GM19324 (cell line): ENCODE results near the gene BAK1.

Experiments
- ATAC-seq: cut with Tn5 transposase; IDR thresholded peaks from one replicate; pipeline ENCODE4 v1.9.1; 2021; ENCODE audit warnings: mild to moderate bottlenecking, moderate library complexity; ENCODE audit not compliant: unreplicated experiment, low FRiP score

The BAK1 gene

DNA sequence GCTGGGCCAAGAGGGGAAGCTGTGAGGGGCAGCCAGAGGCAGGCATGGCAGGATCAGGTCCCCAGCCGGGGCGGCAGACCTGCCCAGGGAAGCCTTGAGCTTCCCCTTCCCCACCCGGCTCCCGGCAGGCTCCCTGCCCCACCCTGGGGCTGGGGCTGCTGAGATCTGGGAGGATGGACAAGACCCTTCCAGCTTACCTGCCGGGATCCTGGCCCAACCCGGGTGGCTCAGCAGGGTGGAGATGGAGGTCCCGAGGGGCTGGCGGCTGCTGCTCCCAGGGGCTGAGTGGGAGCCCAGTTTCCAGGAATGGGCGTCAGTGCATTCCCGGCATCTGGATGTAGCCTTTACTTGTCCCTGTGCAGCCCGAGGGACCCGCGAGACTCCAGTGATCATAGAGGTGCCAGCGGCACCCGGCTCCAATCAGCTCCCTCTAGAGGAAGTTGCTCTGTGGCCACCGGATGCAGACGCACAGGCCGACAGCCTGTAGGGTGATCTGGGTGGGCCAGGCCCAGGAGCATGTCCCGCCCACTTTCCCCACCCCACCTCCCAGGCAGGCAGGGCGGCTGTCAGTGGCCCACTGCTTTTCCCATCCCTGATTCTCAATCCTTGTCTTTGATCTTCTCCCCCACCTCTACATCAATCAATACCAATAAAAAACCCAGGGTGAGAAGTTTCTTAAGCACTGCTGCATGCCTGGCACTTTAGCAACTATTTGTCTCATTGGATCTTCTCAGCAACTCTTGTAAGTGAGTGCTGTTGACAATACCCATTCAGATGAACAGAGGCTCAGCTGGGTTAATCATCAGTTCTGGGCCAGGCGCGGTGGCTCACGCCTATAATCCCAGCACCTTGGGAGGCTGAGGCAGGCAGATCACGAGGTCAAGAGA lies at the start of gene BAK1:
TSS of gene BAK1 (minus strand) at position 449 of the 887 bp plus-strand sequence. CDS start 2,672 bp downstream, outside the sequence.
- peak; percentile 81 for ATAC-seq

DNA sequence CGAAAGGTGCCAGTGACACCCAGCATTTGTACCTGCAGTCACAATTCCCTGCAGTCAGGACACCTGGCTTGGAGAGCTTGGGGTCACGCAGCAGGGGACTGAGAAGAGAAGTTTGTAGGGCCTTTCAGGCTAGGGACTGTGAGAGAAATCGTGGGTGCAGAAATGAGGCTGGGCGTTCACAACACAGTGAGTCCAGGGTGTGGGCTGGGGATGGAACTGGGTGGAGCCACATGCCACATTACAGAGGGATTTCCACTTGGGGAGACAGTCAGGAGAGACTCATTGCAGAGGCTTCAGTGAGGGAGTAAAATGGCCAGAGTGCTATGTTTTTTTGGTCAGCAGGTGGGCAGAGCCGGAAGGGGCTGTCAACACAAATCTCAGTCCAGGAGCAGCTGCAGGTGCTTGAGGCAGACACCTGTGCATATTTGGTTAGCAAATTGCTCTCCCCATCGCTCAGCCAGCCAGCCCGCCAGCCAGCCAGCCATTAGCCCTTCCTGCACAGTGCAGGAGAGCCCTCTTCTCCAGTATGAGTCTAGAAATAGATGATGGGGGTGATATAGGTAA lies 48.4 kb upstream of the BAK1 start:
- no peak for ATAC-seq

DNA sequence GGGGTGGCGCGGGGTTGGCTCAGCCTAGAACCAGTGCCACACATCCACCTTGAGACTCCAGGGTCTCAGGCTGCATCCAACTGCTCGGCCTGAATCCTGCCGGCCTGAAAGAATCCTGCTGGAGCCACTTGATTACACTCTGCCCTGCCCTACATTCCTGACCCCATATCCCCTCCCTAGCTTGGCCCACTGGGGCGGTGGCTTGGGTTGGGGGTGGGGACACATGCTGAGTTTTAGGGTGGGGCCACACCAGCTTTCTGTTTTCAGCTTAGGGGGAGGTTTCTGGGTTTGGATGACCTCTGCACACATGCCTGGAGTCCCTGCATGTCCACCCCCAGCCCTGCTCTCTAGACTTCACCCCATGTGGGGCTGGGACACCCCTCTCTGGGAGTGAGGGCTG lies 47.8 kb upstream of the BAK1 start:
- no peak for ATAC-seq

DNA sequence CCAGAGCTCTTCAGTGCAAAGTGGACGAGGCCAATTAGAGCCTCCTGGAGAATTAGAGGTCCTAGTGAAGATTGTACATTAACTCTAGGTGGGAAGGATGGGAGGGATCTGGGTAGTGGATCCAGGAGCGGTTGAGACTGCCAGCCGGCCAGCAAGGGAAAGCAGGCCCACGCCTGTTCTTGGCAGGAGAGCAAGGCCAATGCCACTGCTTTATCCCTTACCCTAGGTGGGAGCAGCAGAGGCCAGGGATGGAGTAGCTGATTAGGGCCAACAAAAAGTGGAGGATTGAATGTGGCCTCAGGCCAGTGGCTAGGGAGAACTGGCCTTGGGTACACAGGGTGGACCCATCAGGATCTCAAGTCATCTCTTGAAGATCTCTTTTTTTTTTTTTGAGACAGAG lies 44.8 kb upstream of the BAK1 start:
- ATAC-seq = no peak

- no peak for ATAC-seq
Measured at GRCh38 chr6:33623895-33624381, 43.9 kb upstream of the BAK1 start.

- ATAC-seq = no peak
Measured at GRCh38 chr6:33622456-33623431, 42.7 kb upstream of the BAK1 start.

DNA sequence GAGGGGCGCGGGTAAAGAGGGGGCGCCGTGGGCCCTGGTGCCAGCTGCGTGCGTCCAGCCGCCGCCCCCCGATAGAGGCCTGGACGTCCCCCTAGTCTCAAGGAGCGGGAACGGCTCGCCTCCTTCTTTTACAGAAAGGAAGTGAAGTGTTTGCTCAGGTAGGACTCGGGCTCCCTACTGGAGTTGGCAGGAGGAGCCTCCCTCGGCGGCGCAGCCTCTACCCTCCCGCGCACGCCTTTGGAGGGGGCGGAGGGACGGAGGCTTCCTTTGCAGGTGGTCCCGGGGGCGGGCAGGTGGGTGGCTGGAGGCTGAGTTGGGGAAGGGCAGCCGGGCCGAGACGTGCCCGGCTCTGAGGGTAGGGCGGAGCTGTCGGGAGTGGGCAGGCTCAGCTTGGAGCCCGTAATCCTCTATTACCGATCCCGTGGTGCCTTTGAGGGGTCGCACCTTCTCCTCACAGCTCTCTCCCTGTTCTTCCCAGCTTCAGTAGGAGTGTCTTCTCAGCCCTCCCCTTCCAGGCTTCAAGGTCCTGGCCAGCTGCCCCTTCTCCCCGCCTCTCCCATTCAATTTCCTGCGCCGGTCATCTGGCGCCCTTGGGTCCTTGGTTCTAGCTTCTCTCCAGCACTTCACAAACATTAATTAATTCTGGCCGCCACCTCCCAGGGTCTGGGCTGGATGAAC lies 41.8 kb upstream of the BAK1 start:
- peak; percentile 15 for ATAC-seq

GRCh38 chr6:33620856-33621710 lies 41.0 kb upstream of the BAK1 start, which contains the start of gene ITPR3:
Gene ITPR3 (plus strand): TSS chr6:33621322. CDS start chr6:33621603, 281 bp downstream.
- ATAC-seq = peak; percentile 81

DNA sequence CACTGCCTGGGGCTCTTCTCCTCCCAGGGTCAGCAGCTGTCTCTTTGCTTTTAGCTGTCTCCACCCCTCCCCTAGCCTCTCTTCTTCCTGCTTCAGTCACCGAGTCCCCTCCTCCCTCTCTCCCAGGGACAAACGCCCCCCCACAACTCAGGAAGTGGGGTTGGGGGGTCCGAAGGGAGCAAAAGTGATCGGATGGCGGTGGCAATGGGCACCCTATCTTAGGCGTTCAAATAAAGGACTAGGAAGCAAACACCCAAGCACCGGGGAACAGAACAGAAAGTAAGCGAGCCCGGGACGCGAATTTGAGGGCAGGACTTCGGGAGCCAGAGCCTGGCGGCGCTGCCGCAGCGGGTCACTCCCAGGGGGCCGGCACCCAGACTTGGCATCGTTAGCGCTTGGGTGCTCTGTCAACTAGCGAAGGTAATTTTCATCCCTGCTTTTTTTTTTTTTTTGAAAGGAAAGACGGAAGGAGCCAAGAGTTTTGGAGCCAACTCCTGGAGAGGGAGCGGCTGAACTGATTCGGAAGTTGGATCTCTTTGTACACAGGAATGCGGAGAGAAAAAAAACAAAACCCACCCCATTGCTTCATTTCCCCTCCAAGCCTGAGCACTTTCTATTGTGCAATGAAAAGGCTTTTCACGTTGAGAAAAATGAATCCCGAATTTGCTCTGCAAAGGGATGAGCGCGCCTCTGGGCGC lies 40.2 kb upstream of the BAK1 start:
- no peak for ATAC-seq

DNA sequence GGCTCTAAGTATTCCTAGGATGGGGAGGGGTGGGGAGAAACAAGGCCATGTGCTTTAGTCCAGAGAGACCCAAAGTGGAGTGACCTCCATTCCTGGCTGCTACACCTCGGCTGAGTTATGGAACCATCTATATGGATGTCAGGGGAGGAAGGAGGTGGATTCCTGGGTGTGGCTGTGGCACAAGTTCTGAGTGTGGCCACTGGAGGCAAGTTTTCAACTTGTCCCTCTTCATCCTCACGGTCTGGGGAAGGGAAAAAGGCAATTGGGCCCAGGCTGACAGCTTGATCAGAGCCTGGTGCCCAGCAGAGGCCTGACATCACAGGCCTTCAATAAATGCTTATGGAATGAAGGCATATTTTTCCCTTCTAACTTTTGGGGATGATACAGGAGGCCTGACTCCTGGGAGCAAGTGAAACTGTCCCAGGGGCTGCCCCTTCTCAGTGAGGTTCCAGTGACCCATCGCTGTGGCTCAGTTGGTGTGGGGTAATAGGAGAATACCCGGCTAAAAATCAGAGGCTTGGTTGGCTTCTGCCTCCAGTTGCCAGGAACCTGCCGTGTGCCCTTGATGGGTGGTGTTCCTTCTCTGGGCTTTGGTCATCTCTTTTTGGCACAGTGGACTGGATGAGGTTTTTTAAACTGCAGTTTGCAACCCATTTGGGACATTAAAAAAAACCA lies 39.2 kb upstream of the BAK1 start:
- no peak for ATAC-seq

DNA sequence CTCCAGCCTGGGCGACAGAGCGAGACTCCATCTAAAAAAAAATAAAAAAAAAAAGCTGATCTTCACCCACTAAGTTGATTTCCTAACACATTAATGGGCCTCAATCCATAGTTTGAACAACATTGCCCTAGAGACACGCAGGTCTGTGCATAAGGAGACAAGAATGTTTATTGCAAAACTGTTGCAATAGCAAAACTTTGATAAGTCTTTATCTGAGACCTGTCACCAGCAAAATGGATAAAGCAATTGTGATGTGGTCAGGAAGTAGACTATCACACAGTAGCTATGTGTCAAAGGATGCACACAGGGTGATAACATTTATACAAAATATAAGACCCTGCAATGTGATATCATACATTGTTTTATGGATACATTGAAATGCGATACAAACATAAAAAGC lies 36.8 kb upstream of the BAK1 start:
- ATAC-seq = no peak

DNA sequence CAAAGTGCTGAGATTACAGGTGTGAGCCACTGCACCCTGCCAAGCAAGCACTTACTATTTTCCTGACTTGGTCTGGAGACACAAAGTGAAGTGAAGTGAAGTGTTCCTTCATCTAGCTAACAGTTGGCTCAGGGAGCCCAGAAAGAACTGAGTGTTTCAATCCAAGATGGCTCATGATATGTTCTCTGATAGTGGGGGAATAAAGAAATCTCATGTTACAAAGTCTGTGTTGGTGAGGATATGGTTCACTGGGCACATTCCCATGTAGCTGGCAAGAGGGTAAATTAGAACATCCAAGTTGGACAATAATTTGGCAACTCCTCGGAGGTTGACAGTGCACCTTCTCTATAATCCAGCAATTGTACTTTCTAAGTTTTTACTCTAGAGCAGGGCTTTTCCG lies 36.0 kb upstream of the BAK1 start:
- ATAC-seq = no peak

DNA sequence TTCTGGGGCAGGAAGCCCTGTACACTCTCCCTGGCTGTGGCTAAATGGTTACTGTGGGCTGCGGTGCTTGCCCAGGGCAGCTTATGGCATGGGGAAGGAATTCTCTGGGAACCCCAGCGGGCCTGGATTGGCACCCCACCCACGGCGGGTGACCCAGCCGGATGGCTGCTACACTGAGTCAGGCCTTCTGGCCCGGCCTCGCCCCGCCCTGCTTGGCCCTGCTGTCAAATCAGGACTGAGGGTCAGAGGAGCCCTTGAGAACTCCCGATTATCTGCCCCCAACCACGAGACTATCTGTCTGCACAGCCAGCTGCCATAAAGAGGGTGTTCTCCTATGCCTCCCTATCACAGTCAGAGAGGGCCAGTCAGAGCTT lies 33.7 kb upstream of the BAK1 start:
- ATAC-seq = no peak

- ATAC-seq = no peak
Measured at GRCh38 chr6:33613146-33613794, 33.2 kb upstream of the BAK1 start.

DNA sequence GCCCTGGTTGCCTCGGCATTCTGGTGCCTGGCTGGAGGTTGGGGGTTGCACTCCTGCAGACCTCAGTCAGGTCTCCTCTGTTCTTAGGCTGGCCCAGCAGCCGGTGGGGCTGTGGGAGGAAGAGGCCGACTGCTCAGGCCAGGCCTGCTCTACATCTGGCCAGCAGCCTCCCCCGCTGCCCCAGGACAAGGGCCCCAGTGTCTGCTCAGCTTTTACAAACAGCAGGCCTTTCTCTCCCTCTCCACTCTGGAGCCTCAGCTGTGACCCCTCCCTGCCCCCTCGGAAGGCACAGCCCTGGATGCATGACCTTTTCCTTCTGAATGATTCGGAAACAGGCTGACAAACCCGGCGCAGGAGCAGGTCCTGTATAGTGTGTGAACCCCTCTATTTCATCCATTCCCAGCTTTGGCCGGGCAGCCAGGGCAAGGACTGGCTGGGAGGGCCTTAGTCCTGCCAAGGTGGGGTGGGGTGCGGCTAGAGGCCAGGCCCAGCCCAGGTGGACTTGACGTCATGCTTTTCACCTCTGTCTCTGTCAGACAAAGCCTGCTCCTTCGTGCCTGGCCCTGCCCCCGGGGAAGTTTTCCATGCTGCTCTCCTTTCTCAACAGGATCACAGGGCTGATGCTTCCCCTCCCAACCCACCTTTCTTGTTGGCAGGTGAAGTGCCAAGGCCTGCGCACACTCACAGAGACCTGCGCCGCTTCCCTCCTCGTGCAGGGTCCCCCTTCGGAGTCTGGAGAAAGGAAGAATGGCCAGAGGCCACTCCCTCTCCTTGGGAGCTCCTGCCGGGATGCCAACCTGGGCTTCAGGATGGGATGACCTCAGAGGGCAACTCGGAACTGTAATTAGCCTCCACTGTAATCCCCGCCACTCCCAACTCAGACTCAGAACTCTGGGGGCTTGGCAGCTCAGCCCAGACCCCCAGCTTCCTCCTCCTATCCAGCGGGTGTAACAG lies 31.0 kb upstream of the BAK1 start:
- no peak for ATAC-seq

DNA sequence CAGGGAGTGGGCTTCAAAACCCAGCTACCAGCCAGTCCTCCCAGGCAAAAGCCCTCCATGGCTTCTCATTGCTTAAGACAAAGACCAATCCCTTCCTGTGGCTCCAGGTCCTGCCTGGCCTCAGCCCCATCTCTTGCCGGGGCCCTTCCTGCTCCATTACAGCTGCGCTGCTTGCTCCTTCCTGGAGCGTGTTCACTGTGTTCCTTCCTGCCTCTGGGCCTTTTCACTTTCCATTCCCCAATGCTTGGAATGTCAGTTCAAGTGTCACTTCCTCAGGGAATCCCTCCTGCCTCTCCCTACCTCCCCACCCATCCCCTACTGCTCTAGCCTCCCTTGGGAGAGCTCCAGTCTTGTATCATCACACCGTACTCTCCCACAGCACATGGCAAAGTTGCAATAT lies 30.0 kb upstream of the BAK1 start:
- ATAC-seq = no peak

DNA sequence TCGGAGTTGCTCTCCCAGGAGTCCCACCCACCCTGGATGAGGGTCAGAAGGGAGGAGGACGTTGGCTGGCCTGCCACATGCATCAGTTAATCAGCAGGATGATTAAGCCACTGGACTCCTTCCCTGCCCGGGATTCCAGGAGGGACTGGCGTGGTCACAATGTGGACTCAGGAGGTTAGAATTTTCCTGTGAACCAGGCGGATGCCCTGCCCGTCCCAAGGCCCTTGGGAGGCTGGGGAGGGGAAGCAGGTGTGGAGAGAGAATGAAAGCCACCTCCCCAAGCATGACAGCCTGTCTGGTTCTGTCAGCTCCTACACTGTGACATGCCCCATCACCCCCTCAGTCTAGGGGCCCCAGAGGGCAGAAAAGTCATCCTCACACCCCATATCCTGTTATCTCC lies 29.5 kb upstream of the BAK1 start:
- no peak for ATAC-seq
